ENCODE data around the gene SLIRP.

- TF ChIP-seq, protein P1, sequence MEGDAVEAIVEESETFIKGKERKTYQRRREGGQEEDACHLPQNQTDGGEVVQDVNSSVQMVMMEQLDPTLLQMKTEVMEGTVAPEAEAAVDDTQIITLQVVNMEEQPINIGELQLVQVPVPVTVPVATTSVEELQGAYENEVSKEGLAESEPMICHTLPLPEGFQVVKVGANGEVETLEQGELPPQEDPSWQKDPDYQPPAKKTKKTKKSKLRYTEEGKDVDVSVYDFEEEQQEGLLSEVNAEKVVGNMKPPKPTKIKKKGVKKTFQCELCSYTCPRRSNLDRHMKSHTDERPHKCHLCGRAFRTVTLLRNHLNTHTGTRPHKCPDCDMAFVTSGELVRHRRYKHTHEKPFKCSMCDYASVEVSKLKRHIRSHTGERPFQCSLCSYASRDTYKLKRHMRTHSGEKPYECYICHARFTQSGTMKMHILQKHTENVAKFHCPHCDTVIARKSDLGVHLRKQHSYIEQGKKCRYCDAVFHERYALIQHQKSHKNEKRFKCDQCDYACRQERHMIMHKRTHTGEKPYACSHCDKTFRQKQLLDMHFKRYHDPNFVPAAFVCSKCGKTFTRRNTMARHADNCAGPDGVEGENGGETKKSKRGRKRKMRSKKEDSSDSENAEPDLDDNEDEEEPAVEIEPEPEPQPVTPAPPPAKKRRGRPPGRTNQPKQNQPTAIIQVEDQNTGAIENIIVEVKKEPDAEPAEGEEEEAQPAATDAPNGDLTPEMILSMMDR (IDR thresholded peaks at IDR 0.05; ENCODE audit: insufficient read depth, low read depth, low read length), result no peak
- TF ChIP-seq EZH2 (IDR thresholded peaks at IDR 0.05; ENCODE audit: insufficient read depth, low read length), result no peak
Observed at GRCh38 chr14:77752266-77752665, 44.4 kb downstream of the SLIRP start.
